Activated CD4-positive, alpha-beta memory T cell treated with anti-CD3 and anti-CD28 coated beads for 36 hours (primary cell): Measurements from ENCODE around the gene SLC2A5. TPM values are rescaled to one million over a fixed set of nuclear protein-coding genes. Genes with fewer than 3 reads are reported as not detected.

ENCODE experiments used
- CTCF ChIA-PET: fragments of 350-600 bp; sonication (Branson Sonifier 250); formaldehyde crosslinking; loops from one replicate; lab custom pipeline; 2021; ENCODE audit warnings: antibody characterized with exemption, inconsistent platforms; lab: Charles Lee
- POLR2A ChIA-PET: fragments of 350-600 bp; sonication (Branson Sonifier 250); formaldehyde crosslinking; loops from one replicate; lab custom pipeline; 2021; ENCODE audit warnings: antibody characterized with exemption; lab: Charles Lee
- DNase-seq: peaks from one replicate; pipeline ENCODE4 v3.0.0-alpha.2; 2020
- H3K27ac Mint-ChIP-seq: one replicate; pipeline ENCODE4 v1.8.0; 2021; ENCODE audit warnings: mixed read lengths
- H3K27me3 Mint-ChIP-seq: one replicate; pipeline ENCODE4 v1.8.0; 2021; ENCODE audit warnings: mixed read lengths
- H3K36me3 Mint-ChIP-seq: one replicate; pipeline ENCODE4 v1.8.0; 2021; ENCODE audit warnings: mixed read lengths
- H3K4me1 Mint-ChIP-seq: one replicate; pipeline ENCODE4 v1.8.0; 2021; ENCODE audit warnings: low read depth, mixed read lengths
- H3K4me3 Mint-ChIP-seq: one replicate; pipeline ENCODE4 v1.8.0; 2021; ENCODE audit warnings: mild to moderate bottlenecking, mixed read lengths
- H3K9me3 Mint-ChIP-seq: one replicate; pipeline ENCODE4 v1.8.0; 2021; ENCODE audit warnings: mixed read lengths
- intact Hi-C: fragments of 100-400 bp; cut with micrococcal nuclease; formaldehyde crosslinking; loops from one replicate; pipeline ENCODE4 v1.15.1; 2023
- total RNA-seq, 2 experiments: library from RNA; stranded (reverse); gene quantifications; one replicate each; pipeline ENCODE4 v1.2.3, GENCODE V29; 2021

The SLC2A5 gene
- total RNA-seq, 2 experiments from 2014 or later: not detected

- DNase-seq: no peak
- Mint-ChIP-seq H3K9me3 (no peaks in the 10 kb centered on the region), H3K27ac (no peak overlapping the region), H3K27me3 (peaks cover 14% of the 10 kb centered on the region), H3K4me1 (no peaks in the 10 kb centered on the region), H3K36me3 (no peaks in the 10 kb centered on the region), H3K4me3 (no peak overlapping the region)
- ChIA-PET CTCF (no interaction called here), POLR2A (no interaction called here)
- intact Hi-C loops: no loop called here
Measured at GRCh38 chr1:9086796-9087195, 17.4 kb upstream of the SLC2A5 start.

DNA sequence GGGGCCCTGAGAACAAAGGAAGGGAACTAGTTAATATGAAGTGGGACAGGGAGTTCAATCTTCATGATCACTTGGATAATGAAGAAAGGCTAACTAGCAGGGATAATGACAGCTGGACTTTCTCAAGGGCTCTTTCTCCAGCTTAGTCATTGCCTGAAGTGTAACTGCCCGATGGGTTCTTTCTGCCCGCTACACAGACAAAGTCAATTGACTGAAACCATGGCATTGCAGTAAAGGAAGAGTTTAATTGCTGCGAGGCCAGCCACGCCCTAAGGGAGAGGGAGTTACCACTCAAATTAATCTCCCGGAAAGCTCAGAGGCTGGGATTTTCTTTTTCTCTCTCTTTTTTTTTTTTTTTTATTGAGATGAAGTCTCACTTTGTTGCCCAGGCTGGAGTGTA is 16.6 kb upstream of the SLC2A5 start:
- Mint-ChIP-seq H3K4me1 (no peaks in the 10 kb centered on the region), H3K36me3 (no peaks in the 10 kb centered on the region), H3K27me3 (peaks cover 14% of the 10 kb centered on the region), H3K9me3 (no peaks in the 10 kb centered on the region), H3K4me3 (no peak overlapping the region), H3K27ac (no peak overlapping the region)
- no peak for DNase-seq
- intact Hi-C loops: no loop called here
- ChIA-PET CTCF (no interaction called here), POLR2A (no interaction called here)

- H3K27me3 Mint-ChIP-seq: peaks cover 14% of the 10 kb centered on the region
- ChIA-PET POLR2A (no interaction called here), CTCF (no interaction called here)
- no peak overlapping the region for H3K4me3 Mint-ChIP-seq
- H3K9me3 Mint-ChIP-seq: no peaks in the 10 kb centered on the region
- no peak for DNase-seq
- peaks cover under 1% of the 10 kb centered on the region for H3K4me1 Mint-ChIP-seq
- no peak overlapping the region for H3K27ac Mint-ChIP-seq
- H3K36me3 Mint-ChIP-seq: no peaks in the 10 kb centered on the region
- intact Hi-C loops: no loop called here
Measured at GRCh38 chr1:9085306-9085940, 16.0 kb upstream of the SLC2A5 start.

DNA sequence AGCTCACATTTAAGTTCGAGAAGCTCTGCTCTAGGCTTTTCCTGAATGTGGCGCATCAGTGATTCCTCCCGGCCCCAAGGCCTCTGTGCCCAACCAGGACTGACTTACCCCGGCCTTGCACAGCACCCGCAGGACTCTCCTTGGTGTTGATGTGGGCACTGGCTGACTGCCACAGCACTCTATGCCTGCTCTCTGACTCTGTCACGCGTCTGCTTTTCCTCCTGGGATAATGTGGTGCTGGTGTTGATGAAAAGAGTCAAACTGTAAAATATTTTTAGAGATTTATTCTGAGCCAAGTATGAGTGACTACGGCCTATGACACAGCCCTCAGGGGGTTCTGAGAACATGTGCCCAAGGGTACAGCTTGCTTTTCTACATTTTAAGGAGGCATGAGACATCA is 15.5 kb upstream of the SLC2A5 start:
- ChIA-PET CTCF (no interaction called here), POLR2A (no interaction called here)
- Mint-ChIP-seq H3K27me3 (peaks cover 17% of the 10 kb centered on the region), H3K36me3 (no peaks in the 10 kb centered on the region), H3K4me1 (peaks cover 3% of the 10 kb centered on the region), H3K4me3 (no peak overlapping the region), H3K27ac (no peak overlapping the region), H3K9me3 (no peaks in the 10 kb centered on the region)
- DNase-seq: no peak
- intact Hi-C loops: no loop called here

DNA sequence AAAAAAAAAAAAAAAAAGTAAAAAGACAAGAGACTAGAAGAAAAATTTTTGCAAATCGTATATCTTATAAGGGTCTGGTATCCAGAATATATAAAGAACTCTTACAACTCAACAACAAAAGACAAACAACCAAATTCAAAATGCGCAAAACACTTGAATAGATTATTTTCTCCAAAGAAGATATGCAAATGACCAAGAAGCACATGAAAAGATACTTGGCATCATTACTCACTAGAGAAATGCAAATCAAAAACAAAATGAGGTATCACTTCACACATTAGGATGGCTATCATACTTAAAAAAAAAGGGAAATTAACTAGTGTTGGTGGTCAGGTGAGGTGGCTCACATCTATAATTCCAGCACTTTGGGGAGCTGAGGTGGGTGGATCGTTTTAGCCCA is 12.0 kb upstream of the SLC2A5 start:
- CTCF ChIA-PET: interaction anchor here (0.5 to 0.9 kb wide), 5 partner anchors 12 to 1077 kb away, joined by 3 to 5 read pairs (median 3); no protein-coding TSS in a partner anchor
- Mint-ChIP-seq H3K9me3 (no peaks in the 10 kb centered on the region), H3K27me3 (peaks cover 16% of the 10 kb centered on the region), H3K27ac (no peak overlapping the region), H3K4me1 (peaks cover 13% of the 10 kb centered on the region), H3K4me3 (no peak overlapping the region), H3K36me3 (no peaks in the 10 kb centered on the region)
- intact Hi-C loops: no loop called here
- no peak for DNase-seq
- POLR2A ChIA-PET: no interaction called here

DNA sequence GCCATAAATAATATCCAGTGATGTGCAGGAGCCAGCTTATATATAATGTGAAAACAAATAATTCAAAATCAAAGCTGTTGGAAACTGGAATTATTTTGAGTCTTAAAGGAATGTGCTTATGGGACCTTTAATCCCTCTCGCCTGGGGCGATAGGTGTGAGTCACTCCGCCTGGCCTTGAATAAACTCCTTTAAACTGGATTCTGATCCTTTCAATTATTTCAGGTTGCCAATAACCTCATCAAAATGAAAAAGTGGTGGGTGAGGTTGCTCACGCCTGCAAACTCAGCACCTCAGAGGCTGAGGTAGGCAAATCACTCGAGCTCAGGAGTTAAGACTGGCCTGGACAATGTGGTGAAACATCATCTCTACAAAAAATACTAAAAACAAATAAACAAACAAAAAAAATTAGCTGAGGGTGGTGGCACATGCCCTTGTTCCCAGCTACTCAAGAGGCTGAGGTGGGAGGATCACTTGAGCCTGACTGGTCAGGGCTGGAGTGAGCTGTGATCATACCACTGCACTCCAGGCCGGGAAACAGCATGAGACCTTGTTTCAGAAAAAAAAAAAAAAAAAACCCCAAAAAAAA is 11.4 kb upstream of the SLC2A5 start:
- intact Hi-C loops: no loop called here
- Mint-ChIP-seq H3K36me3 (no peaks in the 10 kb centered on the region), H3K9me3 (no peaks in the 10 kb centered on the region), H3K4me3 (no peak overlapping the region), H3K27me3 (peaks cover 22% of the 10 kb centered on the region), H3K27ac (no peak overlapping the region), H3K4me1 (peaks cover 13% of the 10 kb centered on the region)
- ChIA-PET POLR2A (no interaction called here), CTCF (interaction anchor here (0.5 to 1.7 kb wide), 5 partner anchors 11 to 1078 kb away, joined by 3 to 7 read pairs (median 4); no protein-coding TSS in a partner anchor)
- no peak for DNase-seq

GRCh38 chr1:9079988-9080704 is 10.7 kb upstream of the SLC2A5 start:
- DNase-seq: no peak
- ChIA-PET CTCF (interaction anchor here (1.7 kb wide), 1 partner anchor 31 kb away, joined by 7 read pairs; no protein-coding TSS in a partner anchor), POLR2A (no interaction called here)
- Mint-ChIP-seq H3K9me3 (no peaks in the 10 kb centered on the region), H3K27me3 (peaks cover 25% of the 10 kb centered on the region), H3K4me3 (no peak overlapping the region), H3K4me1 (peaks cover 15% of the 10 kb centered on the region), H3K27ac (no peak overlapping the region), H3K36me3 (no peaks in the 10 kb centered on the region)
- intact Hi-C loops: no loop called here

DNA sequence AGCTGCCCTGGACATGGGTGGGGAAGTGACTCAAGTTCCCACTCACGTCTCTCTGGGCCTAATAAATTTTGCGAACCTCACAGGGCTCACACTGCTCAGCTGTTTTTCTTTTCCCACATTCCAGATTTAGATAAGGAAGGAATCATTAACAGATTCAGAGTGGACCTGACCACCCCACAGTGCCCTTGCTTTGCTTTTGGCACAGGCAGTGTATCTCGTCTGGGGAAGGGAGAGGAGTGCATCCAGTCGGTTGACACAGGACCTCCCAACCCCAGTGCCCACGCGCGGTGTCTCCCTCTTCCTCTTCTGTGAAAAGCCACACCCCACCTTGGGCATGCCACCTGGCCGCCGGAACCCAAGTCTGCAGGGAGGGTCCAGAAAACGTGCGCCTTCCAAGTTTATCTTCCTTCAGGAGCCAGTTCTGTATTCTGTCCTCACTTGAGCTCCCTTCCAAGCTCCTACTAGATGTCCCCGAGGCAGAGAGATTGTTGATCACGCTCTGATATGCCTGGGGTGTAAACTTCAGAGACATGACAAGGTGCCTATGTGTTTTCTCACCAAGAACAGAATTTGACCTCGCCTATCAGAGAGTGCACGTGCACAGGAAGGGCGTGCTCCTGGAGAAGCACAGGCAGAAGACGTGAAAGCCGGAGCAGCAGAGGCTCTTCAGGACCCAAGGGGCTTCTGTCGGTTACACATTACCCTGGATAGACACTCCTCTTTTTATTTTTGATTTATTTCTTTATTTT is 9.5 kb upstream of the SLC2A5 start:
- H3K4me1 Mint-ChIP-seq: peaks cover 19% of the 10 kb centered on the region
- DNase-seq: no peak
- ChIA-PET CTCF (no interaction called here), POLR2A (no interaction called here)
- peaks cover 26% of the 10 kb centered on the region for H3K27me3 Mint-ChIP-seq
- no peaks in the 10 kb centered on the region for H3K9me3 Mint-ChIP-seq
- H3K4me3 Mint-ChIP-seq: no peak overlapping the region
- no peak overlapping the region for H3K27ac Mint-ChIP-seq
- no peaks in the 10 kb centered on the region for H3K36me3 Mint-ChIP-seq
- intact Hi-C loops: no loop called here

GRCh38 chr1:9078015-9078751 is 8.7 kb upstream of the SLC2A5 start:
- Mint-ChIP-seq H3K27me3 (peaks cover 26% of the 10 kb centered on the region), H3K36me3 (no peaks in the 10 kb centered on the region), H3K9me3 (no peaks in the 10 kb centered on the region), H3K27ac (no peak overlapping the region), H3K4me1 (peaks cover 19% of the 10 kb centered on the region), H3K4me3 (no peak overlapping the region)
- DNase-seq: peak; percentile 31
- ChIA-PET CTCF (no interaction called here), POLR2A (no interaction called here)
- intact Hi-C loops: no loop called here

GRCh38 chr1:9075022-9075421 is 5.6 kb upstream of the SLC2A5 start:
- POLR2A ChIA-PET: interaction anchor here (0.6 kb wide), 1 partner anchor 1142 kb away, joined by 8 read pairs; no protein-coding TSS in a partner anchor
- H3K4me1 Mint-ChIP-seq: peaks cover 17% of the 10 kb centered on the region
- H3K27ac Mint-ChIP-seq: no peak overlapping the region
- CTCF ChIA-PET: interaction anchor here (0.7 to 0.9 kb wide), 2 partner anchors 28 to 84 kb away, joined by 3 read pairs; no protein-coding TSS in a partner anchor
- H3K4me3 Mint-ChIP-seq: no peak overlapping the region
- intact Hi-C loops: no loop called here
- H3K27me3 Mint-ChIP-seq: peaks cover 24% of the 10 kb centered on the region
- no peak for DNase-seq
- H3K36me3 Mint-ChIP-seq: no peaks in the 10 kb centered on the region
- no peaks in the 10 kb centered on the region for H3K9me3 Mint-ChIP-seq

GRCh38 chr1:9073143-9073542 is 3.7 kb upstream of the SLC2A5 start:
- Mint-ChIP-seq H3K9me3 (no peaks in the 10 kb centered on the region), H3K4me3 (no peak overlapping the region), H3K27ac (no peak overlapping the region), H3K27me3 (peaks cover 13% of the 10 kb centered on the region), H3K4me1 (peaks cover 8% of the 10 kb centered on the region), H3K36me3 (no peaks in the 10 kb centered on the region)
- ChIA-PET CTCF (no interaction called here), POLR2A (no interaction called here)
- intact Hi-C loops: no loop called here
- DNase-seq: no peak
